Neural cell (in vitro differentiated cells): Measurements from ENCODE around the gene RPN1. TPM values are rescaled to one million over a fixed set of nuclear protein-coding genes. Genes with fewer than 3 reads are reported as not detected.
"Not testable (repeated sequence)": the region's sequence is repeated elsewhere in the genome, so short reads cannot be mapped to it uniquely, and the experiment has no call there.

Experiments used
- H2AFZ ChIP-seq: fragments of 200-600, 300-800 bp; sonication (generic), shearing (Covaris generic); 2 replicates; pipeline ENCODE4 v1.6.0; 2014; ENCODE audit warnings: low read depth, mild to moderate bottlenecking, antibody characterized with exemption, low read length, moderate library complexity
- H3F3A ChIP-seq: fragments of 200-600 bp; shearing (Covaris generic); 2 replicates; pipeline ENCODE4 v1.6.1; 2016; ENCODE audit warnings: mild to moderate bottlenecking, moderate library complexity, mixed read lengths, antibody characterized with exemption, low read length; ENCODE audit not compliant: insufficient read depth, poor library complexity, severe bottlenecking
- H3K27ac ChIP-seq: fragments of 200-600, 300-800 bp; sonication (generic), shearing (Covaris generic); 2 replicates; pipeline ENCODE4 v1.5.1; 2014; ENCODE audit warnings: mild to moderate bottlenecking, low read length, moderate library complexity
- H3K27me3 ChIP-seq: fragments of 300-800, 200-600 bp; sonication (generic), shearing (Covaris generic); 2 replicates; pipeline ENCODE4 v1.6.0; 2014; ENCODE audit warnings: mild to moderate bottlenecking, low read depth, low read length, moderate library complexity; ENCODE audit not compliant: insufficient read depth
- H3K36me3 ChIP-seq: fragments of 300-800, 200-600 bp; sonication (generic), shearing (Covaris generic); 2 replicates; pipeline ENCODE4 v1.5.1; 2014; ENCODE audit warnings: mild to moderate bottlenecking, antibody characterized with exemption, low read length, moderate library complexity; ENCODE audit not compliant: insufficient read depth
- H3K4me2 ChIP-seq: fragments of 300-800, 200-600 bp; sonication (generic), shearing (Covaris generic); 2 replicates; pipeline ENCODE4 v1.6.0; 2014; ENCODE audit warnings: mild to moderate bottlenecking, low read length
- H3K4me3 ChIP-seq: fragments of 300-800, 200-600 bp; sonication (generic), shearing (Covaris generic); 2 replicates; pipeline ENCODE4 v1.5.1; 2014; ENCODE audit warnings: mild to moderate bottlenecking, low read length, moderate library complexity
- H3K79me2 ChIP-seq: fragments of 200-600 bp; shearing (Covaris generic); replicated peaks from 2 replicates; pipeline ENCODE4 v1.6.0; 2014; ENCODE audit warnings: mild to moderate bottlenecking, low read length, moderate library complexity; ENCODE audit not compliant: insufficient read depth
- H3K9ac ChIP-seq: fragments of 300-800, 200-600 bp; sonication (generic), shearing (Covaris generic); 2 replicates; pipeline ENCODE4 v1.6.1; 2016; ENCODE audit warnings: mild to moderate bottlenecking, low read length, mixed read lengths
- H3K9me2 ChIP-seq: fragments of 200-600 bp; shearing (Covaris generic); 2 replicates; pipeline ENCODE4 v1.6.1; 2016; ENCODE audit warnings: mild to moderate bottlenecking, low read length, mixed read lengths; ENCODE audit not compliant: insufficient read depth
- H3K9me3 ChIP-seq: fragments of 200-600, 300-800 bp; sonication (generic), shearing (Covaris generic); 2 replicates; pipeline ENCODE4 v1.6.1; 2016; ENCODE audit warnings: mild to moderate bottlenecking, mixed run types, low read length, moderate library complexity, mixed read lengths
- H4K20me1 ChIP-seq: fragments of 200-600 bp; shearing (Covaris generic); 2 replicates; pipeline ENCODE4 v1.6.1; 2016; ENCODE audit warnings: mild to moderate bottlenecking, mixed run types; ENCODE audit not compliant: insufficient read depth
- CTCF ChIP-seq: fragments of 450-650 bp; IDR thresholded peaks from 2 replicates; pipeline ENCODE4 v1.5.1; 2014; ENCODE audit warnings: antibody characterized with exemption, mild to moderate bottlenecking, moderate library complexity; ENCODE audit not compliant: poor library complexity, severe bottlenecking
- EP300 ChIP-seq: fragments of 450-650 bp; conservative IDR thresholded peaks from 2 replicates; pipeline ENCODE4 v1.6.1; 2014; ENCODE audit warnings: antibody characterized with exemption, mild to moderate bottlenecking, moderate library complexity; ENCODE audit not compliant: poor library complexity, severe bottlenecking
- EZH2 ChIP-seq: fragments of 200-600, 300-800 bp; shearing (Covaris generic), sonication (generic); IDR thresholded peaks from 2 replicates; pipeline ENCODE4 v1.6.1; 2014; ENCODE audit warnings: antibody characterized with exemption, low read length, borderline replicate concordance, mild to moderate bottlenecking; ENCODE audit not compliant: insufficient read depth, poor library complexity, severe bottlenecking
- MXI1 ChIP-seq: fragments of 450-650 bp; conservative IDR thresholded peaks from 2 replicates; pipeline ENCODE4 v1.6.1; 2014; ENCODE audit warnings: antibody characterized with exemption, mild to moderate bottlenecking; ENCODE audit not compliant: poor library complexity, severe bottlenecking
- POLR2AphosphoS5 ChIP-seq: IDR thresholded peaks from 2 replicates; pipeline ENCODE4 v1.6.1; 2012
- RAD21 ChIP-seq: fragments of 450-650 bp; conservative IDR thresholded peaks from 2 replicates; pipeline ENCODE4 v1.6.1; 2014; ENCODE audit warnings: antibody characterized with exemption, mild to moderate bottlenecking, moderate library complexity
- REST ChIP-seq: IDR thresholded peaks from 2 replicates; pipeline ENCODE4 v1.6.1; 2012; ENCODE audit warnings: borderline replicate concordance
- SMC3 ChIP-seq: fragments of 450-650 bp; conservative IDR thresholded peaks from 2 replicates; pipeline ENCODE4 v1.6.1; 2014; ENCODE audit warnings: antibody characterized with exemption, mild to moderate bottlenecking, moderate library complexity; ENCODE audit not compliant: poor library complexity
- TAF1 ChIP-seq: IDR thresholded peaks from 2 replicates; pipeline ENCODE4 v1.6.1; 2012; ENCODE audit warnings: low read depth
- polyA plus RNA-seq: library from polyadenylated mRNA; depleted of rRNA; stranded (reverse); fragments of >200 nt; gene quantifications from 2 replicates; pipeline ENCODE4 v1.2.3, GENCODE V29; 2014

RPN1 gene
- polyA plus RNA-seq, 1 donor from 2014 or later: 201 TPM

- no peak overlapping the region for H2AFZ ChIP-seq
- H3K27ac ChIP-seq: no peak overlapping the region
- no peaks in the 10 kb centered on the region for H3K79me2 ChIP-seq
- no peak overlapping the region for H3K9ac ChIP-seq
- no peaks in the 10 kb centered on the region for H3K36me3 ChIP-seq
- H4K20me1 ChIP-seq: no peaks in the 10 kb centered on the region
- H3K27me3 ChIP-seq: no peaks in the 10 kb centered on the region
- H3K9me2 ChIP-seq: no peaks in the 10 kb centered on the region
- TF ChIP-seq MXI1 (no peak), TAF1 (no peak), POLR2AphosphoS5 (no peak), SMC3 (no peak), REST (no peak), CTCF (no peak), EZH2 (no peak), RAD21 (no peak), EP300 (no peak)
- no peak overlapping the region for H3K4me3 ChIP-seq
- H3K9me3 ChIP-seq: no peaks in the 10 kb centered on the region
- no peak overlapping the region for H3K4me2 ChIP-seq
- H3F3A ChIP-seq: no peaks in the 10 kb centered on the region
Measured at GRCh38 chr3:128590948-128591347, 59.7 kb downstream of the RPN1 start.

- not testable (repeated sequence) for H4K20me1 ChIP-seq
Measured at GRCh38 chr3:128589985-128590384, 60.6 kb downstream of the RPN1 start.

GRCh38 chr3:128588147-128588546, 62.5 kb downstream of the RPN1 start:
- H3K27ac ChIP-seq: no peak overlapping the region
- H3K9me3 ChIP-seq: no peaks in the 10 kb centered on the region
- no peak overlapping the region for H3K4me2 ChIP-seq
- no peaks in the 10 kb centered on the region for H3K9me2 ChIP-seq
- H3K36me3 ChIP-seq: no peaks in the 10 kb centered on the region
- TF ChIP-seq CTCF (no peak), TAF1 (no peak), RAD21 (no peak), POLR2AphosphoS5 (no peak), REST (no peak), SMC3 (no peak), EP300 (no peak), EZH2 (no peak), MXI1 (no peak)
- no peak overlapping the region for H3K9ac ChIP-seq
- no peaks in the 10 kb centered on the region for H3K27me3 ChIP-seq
- no peak overlapping the region for H3K4me3 ChIP-seq
- H3F3A ChIP-seq: no peaks in the 10 kb centered on the region
- no peak overlapping the region for H2AFZ ChIP-seq
- H4K20me1 ChIP-seq: no peaks in the 10 kb centered on the region
- H3K79me2 ChIP-seq: no peaks in the 10 kb centered on the region

More at GRCh38 chr3:128589985-128590384, 60.6 kb downstream of the RPN1 start:
- not testable (repeated sequence) for H3K27ac ChIP-seq, H2AFZ ChIP-seq, H3K9ac ChIP-seq, H3K9me3 ChIP-seq, H3K9me2 ChIP-seq, H3K36me3 ChIP-seq, H3K27me3 ChIP-seq, H3F3A ChIP-seq, H3K4me2 ChIP-seq, H3K4me3 ChIP-seq, H3K79me2 ChIP-seq
